Measurements from ENCODE around the gene TPGS2.
"Not testable (repeated sequence)": the region's sequence is repeated elsewhere in the genome, so short reads cannot be mapped to it uniquely, and the experiment has no call there.

The TPGS2 gene

GRCh38 chr18:36821681-36822080 lies 7.1 kb downstream of the TPGS2 start:
- no peak for FAIRE-seq

DNA sequence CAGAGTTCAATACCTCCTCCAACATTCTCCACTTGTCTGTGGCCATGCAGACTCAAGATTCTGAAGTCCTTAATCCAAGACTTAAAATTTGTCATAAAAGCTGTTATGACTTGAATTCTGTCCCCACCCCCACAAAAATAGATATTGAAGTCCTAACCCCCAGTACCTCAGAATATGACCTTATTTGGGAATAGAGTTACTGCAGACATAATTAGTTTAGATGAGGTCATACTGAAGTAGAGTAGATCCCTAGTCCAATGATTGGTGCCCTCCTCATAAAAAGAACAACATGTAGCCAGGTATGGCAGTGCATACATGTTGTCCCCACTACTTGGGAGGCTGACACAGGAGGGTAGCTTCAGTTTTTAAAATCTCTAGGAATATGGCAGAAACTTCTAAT lies 9.2 kb downstream of the TPGS2 start:
- FAIRE-seq = no peak

GRCh38 chr18:36818652-36819051 lies 10.2 kb downstream of the TPGS2 start:
- FAIRE-seq = no peak

- FAIRE-seq = no peak
Measured at GRCh38 chr18:36817039-36817438, 11.8 kb downstream of the TPGS2 start.

DNA sequence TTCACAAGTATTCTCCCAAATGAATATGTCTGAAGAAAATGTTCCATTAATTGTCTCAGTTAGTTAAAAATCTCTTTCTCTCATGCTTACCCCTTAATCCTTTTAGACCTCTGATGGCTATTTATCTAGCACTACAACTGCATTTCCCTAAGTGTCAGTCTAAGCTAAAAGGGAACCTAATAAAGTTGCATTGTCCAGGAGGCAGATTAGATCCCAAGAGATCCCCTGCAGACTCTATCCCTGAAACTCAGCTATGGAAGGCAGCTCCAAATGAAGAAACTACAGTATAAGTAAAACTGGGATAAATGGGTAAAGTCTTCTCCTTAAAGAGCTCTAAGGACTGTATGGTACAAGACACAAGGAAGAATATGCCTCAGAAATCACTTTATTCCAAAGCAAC lies 12.7 kb downstream of the TPGS2 start:
- FAIRE-seq = not testable (repeated sequence)

- FAIRE-seq = no peak
Measured at GRCh38 chr18:36814994-36815393, 13.8 kb downstream of the TPGS2 start.

GRCh38 chr18:36813824-36814223 lies 15.0 kb downstream of the TPGS2 start:
- no peak for FAIRE-seq

- no peak for FAIRE-seq
Measured at GRCh38 chr18:36813101-36813775, 15.6 kb downstream of the TPGS2 start.

- FAIRE-seq = no peak
Measured at GRCh38 chr18:36812678-36813077, 16.1 kb downstream of the TPGS2 start.

DNA sequence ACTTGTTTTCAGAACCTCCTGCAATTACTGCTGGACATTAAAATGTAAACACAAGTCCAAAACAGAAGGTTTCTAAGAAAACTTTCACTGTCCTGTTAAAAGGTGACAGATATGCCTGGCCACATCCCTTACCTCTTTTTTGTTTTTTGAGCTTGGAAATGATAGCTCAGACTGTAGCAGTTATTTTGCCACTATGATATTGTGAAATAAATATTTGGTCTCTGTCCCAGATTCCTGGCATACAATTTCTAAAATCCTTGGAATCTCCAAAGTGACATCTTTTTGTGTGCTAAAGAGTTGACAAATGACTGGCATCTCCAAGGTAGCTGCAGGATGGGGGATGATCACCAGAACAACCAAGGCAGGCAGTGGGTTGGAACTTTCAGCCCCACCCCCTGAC lies 16.8 kb downstream of the TPGS2 start:
- FAIRE-seq = no peak

GRCh38 chr18:36811430-36811829 lies 17.4 kb downstream of the TPGS2 start:
- FAIRE-seq = no peak

- FAIRE-seq = peak; percentile 77
Measured at GRCh38 chr18:36809590-36810381, 19.0 kb downstream of the TPGS2 start.

- FAIRE-seq = no peak
Measured at GRCh38 chr18:36808681-36809080, 20.1 kb downstream of the TPGS2 start.

DNA sequence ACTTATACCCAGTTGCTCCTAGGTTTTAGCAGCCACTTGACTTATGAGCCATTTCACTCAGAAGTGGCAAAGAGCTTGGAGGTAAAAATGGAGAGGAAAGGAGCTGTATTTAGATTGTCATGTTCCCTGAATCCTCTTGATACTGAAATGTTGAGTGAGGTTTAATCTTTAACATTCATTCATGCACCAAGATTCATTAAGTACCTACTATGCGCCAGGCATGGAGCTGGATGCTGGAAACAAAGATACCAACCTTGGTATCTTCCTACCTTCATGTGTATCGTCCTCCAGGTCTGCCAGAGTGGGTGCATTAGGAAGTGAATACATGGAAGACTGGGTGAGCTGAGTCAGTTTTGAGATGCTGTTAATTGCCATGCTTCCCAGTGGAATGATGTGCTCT lies 23.7 kb downstream of the TPGS2 start:
- FAIRE-seq = no peak

DNA sequence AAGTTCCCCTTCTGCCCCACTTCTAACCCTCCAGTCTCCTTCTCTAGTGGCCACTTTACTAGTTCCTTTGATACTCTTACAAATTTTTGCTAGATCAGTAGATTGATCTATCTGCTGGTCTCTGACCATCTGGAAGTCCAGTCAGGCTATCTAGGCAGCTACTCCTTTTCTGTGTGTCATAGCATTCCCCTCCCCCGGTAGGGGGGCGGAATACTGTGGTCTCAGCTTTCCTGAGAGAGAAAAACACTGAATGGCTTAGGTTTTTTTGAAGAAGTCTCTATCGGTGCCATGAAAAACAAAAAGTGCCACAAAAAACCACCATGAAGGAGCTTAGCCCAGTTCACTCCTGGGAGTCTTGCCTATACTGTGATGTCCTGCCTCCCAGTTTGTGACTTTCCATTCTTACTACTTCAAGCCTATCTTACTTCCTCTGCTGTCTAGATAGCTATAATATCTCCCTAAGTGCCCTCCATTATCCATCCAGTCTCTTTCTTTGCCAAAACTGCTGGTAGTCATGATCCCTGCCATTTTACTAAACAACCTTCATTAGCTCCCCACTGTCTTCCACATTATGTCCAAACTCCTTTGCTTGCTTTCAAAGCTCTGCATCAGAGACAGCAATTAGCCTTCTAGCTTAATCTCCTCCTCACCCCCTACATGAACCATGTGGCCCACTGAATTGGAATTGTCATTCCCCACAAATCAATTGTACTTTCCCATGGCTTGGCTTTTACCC lies 29.9 kb downstream of the TPGS2 start:
- FAIRE-seq = no peak

GRCh38 chr18:36792634-36793283 lies 36.0 kb downstream of the TPGS2 start:
- no peak for FAIRE-seq

DNA sequence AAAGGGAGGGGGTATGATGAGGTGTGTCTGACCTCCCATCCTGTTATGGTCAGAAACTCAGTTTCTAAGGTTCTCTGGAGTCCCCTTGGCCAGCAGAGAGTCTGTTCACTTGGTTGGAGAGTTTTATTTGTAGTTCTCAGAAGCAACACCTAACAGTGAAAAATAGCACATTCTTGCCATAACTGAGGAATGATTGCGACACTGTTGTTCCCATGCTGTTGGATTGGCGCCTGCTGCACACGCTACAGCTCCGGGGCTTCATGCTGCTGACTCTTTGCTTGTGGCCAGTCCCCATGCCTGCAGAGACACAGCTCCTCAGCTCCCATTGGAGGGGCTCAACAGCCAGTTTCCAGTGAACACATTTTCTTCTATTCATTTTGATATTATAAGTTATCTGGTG lies 42.1 kb downstream of the TPGS2 start:
- no peak for FAIRE-seq

GRCh38 chr18:36783792-36784191 lies 45.0 kb downstream of the TPGS2 start:
- no peak for FAIRE-seq

GRCh38 chr18:36782710-36783109 lies 46.1 kb downstream of the TPGS2 start:
- FAIRE-seq = no peak

GRCh38 chr18:36780748-36781147 lies 48.1 kb downstream of the TPGS2 start:
- no peak for FAIRE-seq

DNA sequence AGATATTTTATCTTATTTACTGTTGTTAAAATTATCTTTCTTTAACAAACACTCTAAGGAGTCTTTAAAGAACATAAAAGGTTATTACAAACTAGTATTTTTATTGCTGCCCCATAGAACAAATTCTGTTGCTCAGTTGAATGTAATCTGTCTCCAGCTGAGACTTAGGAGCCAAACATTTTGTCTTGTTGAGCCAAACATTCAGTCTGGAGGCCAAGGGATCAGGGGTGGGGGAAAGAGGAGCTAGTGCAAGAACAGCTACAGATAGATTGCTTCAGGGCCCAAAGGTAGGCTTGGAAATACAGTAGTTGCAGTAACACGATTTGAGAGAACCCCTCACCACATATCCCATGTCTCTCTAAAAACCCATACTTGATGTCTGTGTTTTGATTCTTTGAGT lies 51.2 kb downstream of the TPGS2 start:
- peak; percentile 90 for FAIRE-seq

- no peak for FAIRE-seq
Measured at GRCh38 chr18:36776650-36777049, 52.2 kb downstream of the TPGS2 start.

GRCh38 chr18:36775396-36775795 lies 53.4 kb downstream of the TPGS2 start:
- FAIRE-seq = no peak
